Measurements from ENCODE around the gene SUPT4H1. TPM values are rescaled to one million over a fixed set of nuclear protein-coding genes. Genes with fewer than 3 reads are reported as not detected.

Gene SUPT4H1
- total and polyA plus RNA-seq, 9 of the 15 experiments (the other 6 are each of a cell fraction or from before 2014, with no cell fraction given) = 62.1 to 320 (median 117) TPM

DNA sequence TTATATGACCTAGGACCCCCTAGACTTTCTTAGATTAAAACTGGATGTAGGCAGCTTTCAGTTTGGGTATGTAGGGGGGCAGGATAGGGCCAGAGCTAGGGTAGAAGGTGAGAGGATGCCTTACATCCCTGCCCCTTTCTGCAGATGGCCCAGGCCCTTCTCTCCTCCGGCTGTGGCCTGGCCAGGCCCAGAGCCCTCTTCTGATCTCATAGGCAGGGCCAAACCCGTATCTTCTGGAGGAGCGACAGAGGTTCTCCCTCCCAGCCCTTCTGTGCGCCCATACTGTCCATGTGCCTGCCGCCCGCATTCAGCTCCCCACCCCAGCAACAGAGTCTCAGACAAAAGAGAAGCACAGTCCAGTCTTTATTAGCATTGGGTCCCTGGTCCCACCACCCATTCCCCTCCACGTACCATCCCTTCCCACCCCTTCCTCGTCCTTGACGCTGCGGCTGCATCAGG lies 21.4 kb downstream of the SUPT4H1 start:
- no peaks in the 10 kb centered on the region for H3K9me3 ChIP-seq (replicated peaks; ENCODE audit: control insufficient read depth, insufficient read depth, low read depth, low read length)
- intact Hi-C loops (cut with micrococcal nuclease) = loop anchor here (10.0 kb wide), 1 partner anchor 304 kb away; no protein-coding TSS in a partner anchor
- POLR2A ChIA-PET = interaction anchor here (0.6 to 4.8 kb wide), 27 partner anchors 9 to 1165 kb away, joined by 3 to 79 read pairs (median 7); partner anchors contain the start of genes RNF43 and SUPT4H1
- H3K4me2 ChIP-seq (ENCODE audit: insufficient read depth, low read length) = peak overlapping the region; percentile 90
- peaks cover 38% of the 10 kb centered on the region for H4K20me1 ChIP-seq (replicated peaks; ENCODE audit: control insufficient read depth, insufficient read depth, low read length)
- peak overlapping the region; percentile 100 for H3K9ac ChIP-seq (ENCODE audit: insufficient read depth in 1 of 2, low read depth in 2 of 2, low read length in 2 of 2)
- peaks cover 3% of the 10 kb centered on the region for H3K9me1 ChIP-seq (ENCODE audit: control insufficient read depth, insufficient read depth, low read length)
- peak; percentile 1 for ATAC-seq
- H3K4me1 ChIP-seq (replicated peaks in 1 of 2; ENCODE audit: control insufficient read depth in 2 of 2, insufficient read depth in 2 of 2, low read length in 2 of 2) = peaks cover 39 to 58% of the 10 kb centered on the region in 2 experiments
- H2AFZ ChIP-seq (ENCODE audit: low read depth, low read length) = no peak overlapping the region
- CTCF ChIA-PET (ENCODE audit: low intra/inter-chr PET ratio) = no interaction called here
- peaks cover 80% of the 10 kb centered on the region for H3K79me2 ChIP-seq (ENCODE audit: control insufficient read depth, insufficient read depth, low read length)
- BruUV-seq (replicated peaks) = TSS peak; percentile 63
- H3K27me3 ChIP-seq (ENCODE audit: control insufficient read depth in 2 of 2, insufficient read depth in 2 of 2, low read length in 2 of 2) = no peaks in the 10 kb centered on the region
- in situ Hi-C loops (cut with MboI) = no loop called here
- no peak for FAIRE-seq
- DNase-seq (ENCODE audit: extremely low read depth in 1 of 4, low spot score in 3 of 4) = peak in 1 of 4 experiments; percentile 67
- peak overlapping the region; percentile 91 for H3K4me3 ChIP-seq
- peak overlapping the region; percentile 99 for H3K27ac ChIP-seq (ENCODE audit: extremely low read depth, low read depth, low read length)
- H3K36me3 ChIP-seq (ENCODE audit: control insufficient read depth, insufficient read depth, low read length) = peaks cover 28% of the 10 kb centered on the region
- 2% methylated on average over 9 of the region's 10 CpGs for WGBS (ENCODE audit: insufficient coverage, low coverage, missing lambda C conversion rate)
- TF ChIP-seq RUNX1 (IDR thresholded peaks at IDR 0.05; ENCODE audit: low read depth) (peak; percentile 25; the same call in 1 of the 2 replicates), RFX7 (CRISPR knock-in tag; IDR thresholded peaks at IDR 0.05) (no peak), MYBL2 (IDR thresholded peaks at IDR 0.05; ENCODE audit: low read depth) (no peak), MYBL2 (CRISPR knock-in tag; IDR thresholded peaks at IDR 0.05; ENCODE audit: borderline replicate concordance) (peak; percentile 81; the same call in 1 of the 2 replicates), ETS2 (tag; IDR thresholded peaks at IDR 0.05; ENCODE audit: borderline replicate concordance, poor library complexity, severe bottlenecking) (no peak)
- TF ChIP-seq, protein P1, sequence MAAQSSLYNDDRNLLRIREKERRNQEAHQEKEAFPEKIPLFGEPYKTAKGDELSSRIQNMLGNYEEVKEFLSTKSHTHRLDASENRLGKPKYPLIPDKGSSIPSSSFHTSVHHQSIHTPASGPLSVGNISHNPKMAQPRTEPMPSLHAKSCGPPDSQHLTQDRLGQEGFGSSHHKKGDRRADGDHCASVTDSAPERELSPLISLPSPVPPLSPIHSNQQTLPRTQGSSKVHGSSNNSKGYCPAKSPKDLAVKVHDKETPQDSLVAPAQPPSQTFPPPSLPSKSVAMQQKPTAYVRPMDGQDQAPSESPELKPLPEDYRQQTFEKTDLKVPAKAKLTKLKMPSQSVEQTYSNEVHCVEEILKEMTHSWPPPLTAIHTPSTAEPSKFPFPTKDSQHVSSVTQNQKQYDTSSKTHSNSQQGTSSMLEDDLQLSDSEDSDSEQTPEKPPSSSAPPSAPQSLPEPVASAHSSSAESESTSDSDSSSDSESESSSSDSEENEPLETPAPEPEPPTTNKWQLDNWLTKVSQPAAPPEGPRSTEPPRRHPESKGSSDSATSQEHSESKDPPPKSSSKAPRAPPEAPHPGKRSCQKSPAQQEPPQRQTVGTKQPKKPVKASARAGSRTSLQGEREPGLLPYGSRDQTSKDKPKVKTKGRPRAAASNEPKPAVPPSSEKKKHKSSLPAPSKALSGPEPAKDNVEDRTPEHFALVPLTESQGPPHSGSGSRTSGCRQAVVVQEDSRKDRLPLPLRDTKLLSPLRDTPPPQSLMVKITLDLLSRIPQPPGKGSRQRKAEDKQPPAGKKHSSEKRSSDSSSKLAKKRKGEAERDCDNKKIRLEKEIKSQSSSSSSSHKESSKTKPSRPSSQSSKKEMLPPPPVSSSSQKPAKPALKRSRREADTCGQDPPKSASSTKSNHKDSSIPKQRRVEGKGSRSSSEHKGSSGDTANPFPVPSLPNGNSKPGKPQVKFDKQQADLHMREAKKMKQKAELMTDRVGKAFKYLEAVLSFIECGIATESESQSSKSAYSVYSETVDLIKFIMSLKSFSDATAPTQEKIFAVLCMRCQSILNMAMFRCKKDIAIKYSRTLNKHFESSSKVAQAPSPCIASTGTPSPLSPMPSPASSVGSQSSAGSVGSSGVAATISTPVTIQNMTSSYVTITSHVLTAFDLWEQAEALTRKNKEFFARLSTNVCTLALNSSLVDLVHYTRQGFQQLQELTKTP (IDR thresholded peaks at IDR 0.05; ENCODE audit: low read depth in 1 of 2, partially characterized antibody in 2 of 2) = peak; percentile 6 to 19
- TF ChIP-seq, protein P2, sequence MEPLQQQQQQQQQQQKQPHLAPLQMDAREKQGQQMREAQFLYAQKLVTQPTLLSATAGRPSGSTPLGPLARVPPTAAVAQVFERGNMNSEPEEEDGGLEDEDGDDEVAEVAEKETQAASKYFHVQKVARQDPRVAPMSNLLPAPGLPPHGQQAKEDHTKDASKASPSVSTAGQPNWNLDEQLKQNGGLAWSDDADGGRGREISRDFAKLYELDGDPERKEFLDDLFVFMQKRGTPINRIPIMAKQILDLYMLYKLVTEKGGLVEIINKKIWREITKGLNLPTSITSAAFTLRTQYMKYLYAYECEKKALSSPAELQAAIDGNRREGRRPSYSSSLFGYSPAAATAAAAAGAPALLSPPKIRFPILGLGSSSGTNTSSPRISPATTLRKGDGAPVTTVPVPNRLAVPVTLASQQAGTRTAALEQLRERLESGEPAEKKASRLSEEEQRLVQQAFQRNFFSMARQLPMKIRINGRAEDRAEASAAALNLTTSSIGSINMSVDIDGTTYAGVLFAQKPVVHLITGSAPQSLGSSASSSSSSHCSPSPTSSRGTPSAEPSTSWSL (CRISPR knock-in tag; IDR thresholded peaks at IDR 0.05; ENCODE audit: borderline replicate concordance) = no peak
- TF ChIP-seq, protein P3, sequence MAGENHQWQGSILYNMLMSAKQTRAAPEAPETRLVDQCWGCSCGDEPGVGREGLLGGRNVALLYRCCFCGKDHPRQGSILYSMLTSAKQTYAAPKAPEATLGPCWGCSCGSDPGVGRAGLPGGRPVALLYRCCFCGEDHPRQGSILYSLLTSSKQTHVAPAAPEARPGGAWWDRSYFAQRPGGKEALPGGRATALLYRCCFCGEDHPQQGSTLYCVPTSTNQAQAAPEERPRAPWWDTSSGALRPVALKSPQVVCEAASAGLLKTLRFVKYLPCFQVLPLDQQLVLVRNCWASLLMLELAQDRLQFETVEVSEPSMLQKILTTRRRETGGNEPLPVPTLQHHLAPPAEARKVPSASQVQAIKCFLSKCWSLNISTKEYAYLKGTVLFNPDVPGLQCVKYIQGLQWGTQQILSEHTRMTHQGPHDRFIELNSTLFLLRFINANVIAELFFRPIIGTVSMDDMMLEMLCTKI (IDR thresholded peaks at IDR 0.05; ENCODE audit: partially characterized antibody) = no peak
- TF ChIP-seq, protein P4, sequence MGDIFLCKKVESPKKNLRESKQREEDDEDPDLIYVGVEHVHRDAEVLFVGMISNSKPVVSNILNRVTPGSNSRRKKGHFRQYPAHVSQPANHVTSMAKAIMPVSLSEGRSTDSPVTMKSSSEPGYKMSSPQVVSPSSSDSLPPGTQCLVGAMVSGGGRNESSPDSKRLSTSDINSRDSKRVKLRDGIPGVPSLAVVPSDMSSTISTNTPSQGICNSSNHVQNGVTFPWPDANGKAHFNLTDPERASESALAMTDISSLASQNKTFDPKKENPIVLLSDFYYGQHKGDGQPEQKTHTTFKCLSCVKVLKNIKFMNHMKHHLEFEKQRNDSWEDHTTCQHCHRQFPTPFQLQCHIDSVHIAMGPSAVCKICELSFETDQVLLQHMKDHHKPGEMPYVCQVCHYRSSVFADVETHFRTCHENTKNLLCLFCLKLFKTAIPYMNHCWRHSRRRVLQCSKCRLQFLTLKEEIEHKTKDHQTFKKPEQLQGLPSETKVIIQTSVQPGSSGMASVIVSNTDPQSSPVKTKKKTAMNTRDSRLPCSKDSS (IDR thresholded peaks at IDR 0.05; ENCODE audit: low read depth, partially characterized antibody) = no peak
- TF ChIP-seq, protein P5, sequence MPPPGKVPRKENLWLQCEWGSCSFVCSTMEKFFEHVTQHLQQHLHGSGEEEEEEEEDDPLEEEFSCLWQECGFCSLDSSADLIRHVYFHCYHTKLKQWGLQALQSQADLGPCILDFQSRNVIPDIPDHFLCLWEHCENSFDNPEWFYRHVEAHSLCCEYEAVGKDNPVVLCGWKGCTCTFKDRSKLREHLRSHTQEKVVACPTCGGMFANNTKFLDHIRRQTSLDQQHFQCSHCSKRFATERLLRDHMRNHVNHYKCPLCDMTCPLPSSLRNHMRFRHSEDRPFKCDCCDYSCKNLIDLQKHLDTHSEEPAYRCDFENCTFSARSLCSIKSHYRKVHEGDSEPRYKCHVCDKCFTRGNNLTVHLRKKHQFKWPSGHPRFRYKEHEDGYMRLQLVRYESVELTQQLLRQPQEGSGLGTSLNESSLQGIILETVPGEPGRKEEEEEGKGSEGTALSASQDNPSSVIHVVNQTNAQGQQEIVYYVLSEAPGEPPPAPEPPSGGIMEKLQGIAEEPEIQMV (tag; conservative IDR thresholded peaks at IDR 0.05; ENCODE audit: low read depth) = no peak
